ENCODE measurements around the gene SPEM2. TPM values are rescaled to one million over a fixed set of nuclear protein-coding genes. Genes with fewer than 3 reads are reported as not detected.

SPEM2 gene
- total RNA-seq, 1 donor from 2014 or later = 0.14 TPM

DNA sequence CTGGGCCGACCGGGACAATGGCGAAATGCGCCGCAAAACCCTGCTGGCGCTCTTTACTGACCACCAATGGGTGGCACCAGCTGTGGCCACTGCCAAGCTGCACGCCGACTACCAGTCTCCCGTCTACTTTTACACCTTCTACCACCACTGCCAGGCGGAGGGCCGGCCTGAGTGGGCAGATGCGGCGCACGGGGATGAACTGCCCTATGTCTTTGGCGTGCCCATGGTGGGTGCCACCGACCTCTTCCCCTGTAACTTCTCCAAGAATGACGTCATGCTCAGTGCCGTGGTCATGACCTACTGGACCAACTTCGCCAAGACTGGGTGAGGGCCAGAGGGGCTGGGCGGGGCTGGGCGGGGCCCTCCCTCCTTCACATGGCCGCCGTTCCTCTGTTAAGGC lies 9.6 kb upstream of the SPEM2 start:
- DNase-seq (ENCODE audit: low read depth) (no peak), FAIRE-seq (no peak)
- Histone ChIP-seq H4K20me1 (ENCODE audit: insufficient read depth, low read length) (peaks cover 19% of the 10 kb centered on the region), H3K27me3 (ENCODE audit: insufficient read depth, low read length) (no peaks in the 10 kb centered on the region), H3K4me2 (ENCODE audit: low read length) (no peak overlapping the region), H3K4me3 (ENCODE audit: insufficient read depth, low read depth, low read length) (no peak overlapping the region), H3K9ac (ENCODE audit: low read length) (no peak overlapping the region), H3K79me2 (ENCODE audit: insufficient read depth, low read length) (no peaks in the 10 kb centered on the region), H3K27ac (ENCODE audit: low read depth, low read length) (no peak overlapping the region), H3K4me1 (ENCODE audit: insufficient read depth, low read length) (peaks cover 8% of the 10 kb centered on the region), H3K36me3 (ENCODE audit: insufficient read depth, low read length) (no peaks in the 10 kb centered on the region), H3K9me3 (ENCODE audit: insufficient read depth, low read depth, low read length) (no peaks in the 10 kb centered on the region), H2AFZ (ENCODE audit: low read depth, low read length) (no peak overlapping the region)
- H3K27me3 Mint-ChIP-seq (ENCODE audit: low read depth, unreplicated experiment) = no peaks in the 10 kb centered on the region
- H3K36me3 Mint-ChIP-seq (ENCODE audit: low read depth, unreplicated experiment) = peaks cover 31% of the 10 kb centered on the region
- peaks cover 4% of the 10 kb centered on the region for H3K4me1 Mint-ChIP-seq (ENCODE audit: low read depth, unreplicated experiment)
- H3K4me3 Mint-ChIP-seq (ENCODE audit: unreplicated experiment) = no peak overlapping the region
- H3K27ac Mint-ChIP-seq (ENCODE audit: unreplicated experiment) = no peak overlapping the region
- TF ChIP-seq EZH2 (IDR thresholded peaks at IDR 0.05; ENCODE audit: insufficient read depth, low read length) = no peak
- TF ChIP-seq, protein P1, sequence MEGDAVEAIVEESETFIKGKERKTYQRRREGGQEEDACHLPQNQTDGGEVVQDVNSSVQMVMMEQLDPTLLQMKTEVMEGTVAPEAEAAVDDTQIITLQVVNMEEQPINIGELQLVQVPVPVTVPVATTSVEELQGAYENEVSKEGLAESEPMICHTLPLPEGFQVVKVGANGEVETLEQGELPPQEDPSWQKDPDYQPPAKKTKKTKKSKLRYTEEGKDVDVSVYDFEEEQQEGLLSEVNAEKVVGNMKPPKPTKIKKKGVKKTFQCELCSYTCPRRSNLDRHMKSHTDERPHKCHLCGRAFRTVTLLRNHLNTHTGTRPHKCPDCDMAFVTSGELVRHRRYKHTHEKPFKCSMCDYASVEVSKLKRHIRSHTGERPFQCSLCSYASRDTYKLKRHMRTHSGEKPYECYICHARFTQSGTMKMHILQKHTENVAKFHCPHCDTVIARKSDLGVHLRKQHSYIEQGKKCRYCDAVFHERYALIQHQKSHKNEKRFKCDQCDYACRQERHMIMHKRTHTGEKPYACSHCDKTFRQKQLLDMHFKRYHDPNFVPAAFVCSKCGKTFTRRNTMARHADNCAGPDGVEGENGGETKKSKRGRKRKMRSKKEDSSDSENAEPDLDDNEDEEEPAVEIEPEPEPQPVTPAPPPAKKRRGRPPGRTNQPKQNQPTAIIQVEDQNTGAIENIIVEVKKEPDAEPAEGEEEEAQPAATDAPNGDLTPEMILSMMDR (IDR thresholded peaks at IDR 0.05; ENCODE audit: insufficient read depth, low read depth, low read length) = no peak
- no peaks in the 10 kb centered on the region for H3K9me3 Mint-ChIP-seq (ENCODE audit: unreplicated experiment)

DNA sequence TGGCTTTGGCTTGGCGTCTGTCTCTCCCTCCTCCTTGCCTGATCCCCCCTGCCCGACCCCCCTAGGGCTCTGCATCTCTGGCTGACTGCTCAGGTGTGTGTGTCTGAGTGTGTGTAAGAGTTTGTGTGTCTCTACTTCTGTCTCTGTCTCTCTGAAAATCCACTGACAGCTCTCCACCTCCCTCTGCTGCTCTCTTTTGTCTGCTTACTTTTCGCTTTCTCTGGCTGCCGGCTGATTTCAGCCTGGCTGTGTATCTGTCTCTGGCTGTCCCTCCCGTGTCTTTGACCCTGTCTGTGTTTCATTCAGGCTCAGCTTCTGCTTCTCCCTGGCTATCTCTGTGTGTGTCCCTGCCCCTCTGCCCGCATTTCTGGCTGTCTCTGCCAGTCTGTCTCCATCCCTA lies 9.1 kb upstream of the SPEM2 start:
- TF ChIP-seq, protein P1 (IDR thresholded peaks at IDR 0.05; ENCODE audit: insufficient read depth, low read depth, low read length) = no peak
- TF ChIP-seq EZH2 (IDR thresholded peaks at IDR 0.05; ENCODE audit: insufficient read depth, low read length) = no peak
- Mint-ChIP-seq H3K9me3 (ENCODE audit: unreplicated experiment) (no peaks in the 10 kb centered on the region), H3K27me3 (ENCODE audit: low read depth, unreplicated experiment) (no peaks in the 10 kb centered on the region), H3K27ac (ENCODE audit: unreplicated experiment) (no peak overlapping the region), H3K4me1 (ENCODE audit: low read depth, unreplicated experiment) (peaks cover 4% of the 10 kb centered on the region), H3K36me3 (ENCODE audit: low read depth, unreplicated experiment) (peaks cover 30% of the 10 kb centered on the region), H3K4me3 (ENCODE audit: unreplicated experiment) (no peak overlapping the region)
- Histone ChIP-seq H3K4me3 (ENCODE audit: insufficient read depth, low read depth, low read length) (no peak overlapping the region), H4K20me1 (ENCODE audit: insufficient read depth, low read length) (peaks cover 19% of the 10 kb centered on the region), H3K79me2 (ENCODE audit: insufficient read depth, low read length) (no peaks in the 10 kb centered on the region), H3K9ac (ENCODE audit: low read length) (no peak overlapping the region), H3K27me3 (ENCODE audit: insufficient read depth, low read length) (no peaks in the 10 kb centered on the region), H3K9me3 (ENCODE audit: insufficient read depth, low read depth, low read length) (no peaks in the 10 kb centered on the region), H3K4me1 (ENCODE audit: insufficient read depth, low read length) (peaks cover 8% of the 10 kb centered on the region), H3K27ac (ENCODE audit: low read depth, low read length) (no peak overlapping the region), H3K4me2 (ENCODE audit: low read length) (no peak overlapping the region), H2AFZ (ENCODE audit: low read depth, low read length) (no peak overlapping the region), H3K36me3 (ENCODE audit: insufficient read depth, low read length) (no peaks in the 10 kb centered on the region)
- DNase-seq (ENCODE audit: low read depth) (no peak), FAIRE-seq (no peak)

DNA sequence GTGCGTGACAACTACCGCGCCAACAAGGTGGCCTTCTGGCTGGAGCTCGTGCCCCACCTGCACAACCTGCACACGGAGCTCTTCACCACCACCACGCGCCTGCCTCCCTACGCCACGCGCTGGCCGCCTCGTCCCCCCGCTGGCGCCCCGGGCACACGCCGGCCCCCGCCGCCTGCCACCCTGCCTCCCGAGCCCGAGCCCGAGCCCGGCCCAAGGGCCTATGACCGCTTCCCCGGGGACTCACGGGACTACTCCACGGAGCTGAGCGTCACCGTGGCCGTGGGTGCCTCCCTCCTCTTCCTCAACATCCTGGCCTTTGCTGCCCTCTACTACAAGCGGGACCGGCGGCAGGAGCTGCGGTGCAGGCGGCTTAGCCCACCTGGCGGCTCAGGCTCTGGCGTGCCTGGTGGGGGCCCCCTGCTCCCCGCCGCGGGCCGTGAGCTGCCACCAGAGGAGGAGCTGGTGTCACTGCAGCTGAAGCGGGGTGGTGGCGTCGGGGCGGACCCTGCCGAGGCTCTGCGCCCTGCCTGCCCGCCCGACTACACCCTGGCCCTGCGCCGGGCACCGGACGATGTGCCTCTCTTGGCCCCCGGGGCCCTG lies 8.3 kb upstream of the SPEM2 start:
- Histone ChIP-seq H4K20me1 (ENCODE audit: insufficient read depth, low read length) (peaks cover 19% of the 10 kb centered on the region), H3K27me3 (ENCODE audit: insufficient read depth, low read length) (no peaks in the 10 kb centered on the region)
- TF ChIP-seq, protein P1 (IDR thresholded peaks at IDR 0.05; ENCODE audit: insufficient read depth, low read depth, low read length) = no peak
- TF ChIP-seq EZH2 (IDR thresholded peaks at IDR 0.05; ENCODE audit: insufficient read depth, low read length) = no peak

More for the DNA sequence above, 8.3 kb upstream of the SPEM2 start:
- Histone ChIP-seq H3K4me3 (ENCODE audit: insufficient read depth, low read depth, low read length) (no peak overlapping the region), H3K36me3 (ENCODE audit: insufficient read depth, low read length) (no peaks in the 10 kb centered on the region), H3K27ac (ENCODE audit: low read depth, low read length) (no peak overlapping the region), H2AFZ (ENCODE audit: low read depth, low read length) (no peak overlapping the region), H3K4me2 (ENCODE audit: low read length) (no peak overlapping the region), H3K9me3 (ENCODE audit: insufficient read depth, low read depth, low read length) (no peaks in the 10 kb centered on the region), H3K9ac (ENCODE audit: low read length) (no peak overlapping the region), H3K79me2 (ENCODE audit: insufficient read depth, low read length) (no peaks in the 10 kb centered on the region), H3K4me1 (ENCODE audit: insufficient read depth, low read length) (peaks cover 8% of the 10 kb centered on the region)
- FAIRE-seq = no peak
- peaks cover 4% of the 10 kb centered on the region for H3K4me1 Mint-ChIP-seq (ENCODE audit: low read depth, unreplicated experiment)
- H3K4me3 Mint-ChIP-seq (ENCODE audit: unreplicated experiment) = no peak overlapping the region
- DNase-seq (ENCODE audit: low read depth) = no peak
- H3K27ac Mint-ChIP-seq (ENCODE audit: unreplicated experiment) = no peak overlapping the region
- peaks cover 29% of the 10 kb centered on the region for H3K36me3 Mint-ChIP-seq (ENCODE audit: low read depth, unreplicated experiment)
- no peaks in the 10 kb centered on the region for H3K27me3 Mint-ChIP-seq (ENCODE audit: low read depth, unreplicated experiment)
- no peaks in the 10 kb centered on the region for H3K9me3 Mint-ChIP-seq (ENCODE audit: unreplicated experiment)

All from astrocyte (in vitro differentiated cells and primary cell).